Right lobe of liver (tissue), 6 donors: Measurements from ENCODE around the gene FAM184A. TPM values are rescaled to one million over a fixed set of nuclear protein-coding genes. Genes with fewer than 3 reads are reported as not detected.
"Not testable (repeated sequence)": the region's sequence is repeated elsewhere in the genome, so short reads cannot be mapped to it uniquely, and the experiment has no call there.

Source experiments
- ATAC-seq, 4 donors: fragments of 200-7000 bp; cut with Tn5 transposase; one replicate each; pipeline ENCODE4 v1.9.1; 2020; ENCODE audit warnings: mild to moderate bottlenecking in 4 of 4, moderate library complexity in 4 of 4
- DNase-seq, 3 donors: peaks; one replicate each; pipeline ENCODE4 v3.0.0-alpha.2; 2020
- H3K27ac ChIP-seq, 3 donors: fragments of 200-600 bp; one replicate each; pipeline ENCODE4 v1.8.0; 2022
- H3K27me3 ChIP-seq, 2 donors: fragments of 200-600 bp; one replicate each; pipeline ENCODE4 v1.8.0; 2022
- H3K36me3 ChIP-seq, 4 donors: fragments of 200-600 bp; sonication (generic) in 1 of 4; one replicate each; pipeline versions ENCODE4 v1.5.1 to v1.8.0; 2017 to 2022; ENCODE audit warnings: control low read depth in 1 of 4
- H3K4me1 ChIP-seq, 4 donors: fragments of 200-600 bp; sonication (generic) in 1 of 4; one replicate each; pipeline versions ENCODE4 v1.5.1 to v1.8.0; 2017 to 2022; ENCODE audit warnings: control low read depth in 1 of 4
- H3K4me3 ChIP-seq, 3 donors: fragments of 200-600 bp; one replicate each; pipeline ENCODE4 v1.8.0; 2022
- H3K9me3 ChIP-seq, 4 donors: fragments of 200-600 bp; sonication (generic) in 1 of 4; one replicate each; pipeline versions ENCODE4 v1.5.1 to v1.8.0; 2017 to 2022; ENCODE audit warnings: control low read depth in 1 of 4
- POLR2A ChIP-seq: fragments of 450-650 bp; IDR thresholded peaks from one replicate; pipeline ENCODE4 v1.6.1; 2017; ENCODE audit warnings: antibody characterized with exemption, mild to moderate bottlenecking
- WGBS: methylation state at CpG from one replicate; pipeline ENCODE4 v1.1.6; 2018; ENCODE audit warnings: low coverage, low lambda C conversion rate; ENCODE audit not compliant: insufficient coverage; ENCODE audit errors: missing lambda C conversion rate; 5-methylcytosine and 5-hydroxymethylcytosine counted together
- intact Hi-C, 2 donors: fragments of 100-400 bp; cut with DNase I; formaldehyde crosslinking; loops; one replicate each; pipeline versions ENCODE4 v1.11.2 to v1.14.1; 2022
- total RNA-seq, 6 experiments: library from RNA; depleted of rRNA in 2 of 6; stranded (reverse); fragments of >200 nt in 2 of 6; fragmentation: NEBNext Ultra II Directional in 3 of 6; extraction: Animal tissue kit (Norgen Biotek cat#: 25700) in 3 of 6; gene quantifications; one replicate each; pipeline versions ENCODE4 v1.1.0 to v1.2.4, GENCODE V29; 2016 to 2023
- TF ChIP-seq, protein P1 (sequence below), 4 donors: fragments of 200-600 bp in 3 of 4; fragments of 450-650 bp in 1 of 4; IDR thresholded peaks; one replicate each; pipeline versions ENCODE4 v1.5.1 to v1.8.0; 2016 to 2022; ENCODE audit warnings: antibody characterized with exemption in 4 of 4, mild to moderate bottlenecking in 2 of 4
- donor health status: DM: no; HTN: yes; CAD: no.
- donor health status: DM: no; HTN: no; CAD: no.
- donor health status: DM: no; HTN: no; CAD: no.
- donor health status: DM: no; HTN: yes; CAD: no.
- donor health status: DM: no; HTN: yes; CAD: no.

FAM184A gene
- total RNA-seq, 6 experiments from 2014 or later = 2.5 to 5.0 (median 3.2) TPM

DNA sequence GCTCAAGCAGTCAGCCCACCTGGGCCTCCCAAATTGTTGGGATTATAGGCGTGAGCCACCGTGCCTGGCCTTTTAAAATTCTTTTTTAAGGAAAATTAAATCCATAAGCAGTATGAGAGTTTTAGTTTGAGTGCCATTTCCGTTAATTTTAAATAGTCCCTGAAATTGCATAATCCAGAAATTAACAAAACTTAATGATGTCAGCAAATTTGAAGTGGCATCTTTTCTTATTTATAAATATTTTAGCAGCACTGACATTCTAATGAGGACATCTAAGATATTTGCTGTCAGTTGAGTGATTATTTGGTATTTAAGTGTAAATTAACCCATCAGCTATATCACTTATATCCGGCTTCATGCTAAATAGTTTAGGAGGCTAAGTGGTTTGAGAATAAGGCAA, 42.9 kb upstream of the FAM184A start:
- H3K9me3 ChIP-seq = no peaks in the 10 kb centered on the region
- no peaks in the 10 kb centered on the region for H3K4me1 ChIP-seq
- no peak overlapping the region for H3K27ac ChIP-seq
- TF ChIP-seq, protein P1, sequence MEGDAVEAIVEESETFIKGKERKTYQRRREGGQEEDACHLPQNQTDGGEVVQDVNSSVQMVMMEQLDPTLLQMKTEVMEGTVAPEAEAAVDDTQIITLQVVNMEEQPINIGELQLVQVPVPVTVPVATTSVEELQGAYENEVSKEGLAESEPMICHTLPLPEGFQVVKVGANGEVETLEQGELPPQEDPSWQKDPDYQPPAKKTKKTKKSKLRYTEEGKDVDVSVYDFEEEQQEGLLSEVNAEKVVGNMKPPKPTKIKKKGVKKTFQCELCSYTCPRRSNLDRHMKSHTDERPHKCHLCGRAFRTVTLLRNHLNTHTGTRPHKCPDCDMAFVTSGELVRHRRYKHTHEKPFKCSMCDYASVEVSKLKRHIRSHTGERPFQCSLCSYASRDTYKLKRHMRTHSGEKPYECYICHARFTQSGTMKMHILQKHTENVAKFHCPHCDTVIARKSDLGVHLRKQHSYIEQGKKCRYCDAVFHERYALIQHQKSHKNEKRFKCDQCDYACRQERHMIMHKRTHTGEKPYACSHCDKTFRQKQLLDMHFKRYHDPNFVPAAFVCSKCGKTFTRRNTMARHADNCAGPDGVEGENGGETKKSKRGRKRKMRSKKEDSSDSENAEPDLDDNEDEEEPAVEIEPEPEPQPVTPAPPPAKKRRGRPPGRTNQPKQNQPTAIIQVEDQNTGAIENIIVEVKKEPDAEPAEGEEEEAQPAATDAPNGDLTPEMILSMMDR (IDR thresholded peaks at IDR 0.05) = no peak
- H3K36me3 ChIP-seq = no peaks in the 10 kb centered on the region
- H3K27me3 ChIP-seq = no peaks in the 10 kb centered on the region
- no peak overlapping the region for H3K4me3 ChIP-seq
- intact Hi-C loops = no loop called here
- WGBS = 76% methylated on average over 3 of the region's 4 CpGs
- no peak for ATAC-seq
- no peak for DNase-seq

DNA sequence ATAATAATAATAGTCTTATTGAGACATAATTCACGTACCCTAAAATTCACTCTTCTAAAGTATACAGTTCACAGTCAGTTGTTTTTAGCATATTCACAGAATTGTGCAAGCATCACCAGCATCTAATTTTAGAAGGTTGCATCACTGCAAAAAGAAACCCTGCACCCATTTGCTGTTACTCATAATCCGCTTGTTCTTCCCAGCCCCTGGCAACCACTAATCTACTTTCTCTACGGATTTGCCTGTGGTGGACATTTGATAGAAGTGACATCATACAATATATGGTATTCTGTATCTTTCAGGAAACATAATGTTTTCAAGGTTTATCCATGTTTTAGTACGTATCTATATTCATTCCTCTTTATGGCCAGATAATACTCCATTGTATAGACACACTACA, 41.5 kb upstream of the FAM184A start:
- H3K4me1 ChIP-seq = no peaks in the 10 kb centered on the region
- TF ChIP-seq POLR2A = no peak
- TF ChIP-seq, protein P1 (IDR thresholded peaks at IDR 0.05) = no peak
- DNase-seq (no peak), ATAC-seq (peak in 1 of 4 donors; percentile 70)
- 50% methylated on average over 4 of the region's 4 CpGs for WGBS
- intact Hi-C loops = no loop called here
- H3K9me3 ChIP-seq = no peaks in the 10 kb centered on the region
- no peak overlapping the region for H3K4me3 ChIP-seq
- no peak overlapping the region for H3K27ac ChIP-seq
- H3K36me3 ChIP-seq = no peaks in the 10 kb centered on the region
- no peaks in the 10 kb centered on the region for H3K27me3 ChIP-seq

DNA sequence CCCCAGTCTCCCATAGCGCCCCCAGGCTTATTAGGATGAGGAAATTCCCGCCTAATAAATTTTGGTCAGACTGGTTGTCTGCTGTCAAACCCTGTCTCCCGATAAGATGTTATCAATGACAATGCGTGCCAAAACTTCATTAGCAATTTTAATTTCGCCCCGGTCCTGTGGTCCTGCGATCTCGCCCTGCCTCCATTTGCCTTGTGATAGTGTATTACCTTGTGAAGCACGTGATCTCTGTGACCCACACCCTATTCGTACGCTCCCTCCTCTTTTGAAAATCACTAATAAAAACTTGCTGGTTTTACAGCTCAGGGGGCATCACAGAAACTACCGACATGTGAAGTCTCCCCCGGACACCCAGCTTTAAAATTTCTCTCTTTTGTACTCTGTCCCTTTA, 40.6 kb upstream of the FAM184A start:
- ATAC-seq, H3K27me3 ChIP-seq, H3K27ac ChIP-seq, H3K9me3 ChIP-seq, H3K36me3 ChIP-seq, H3K4me1 ChIP-seq, H3K4me3 ChIP-seq, DNase-seq, intact Hi-C loops: not testable (repeated sequence)
- 75% methylated on average over 7 of the region's 13 CpGs for WGBS

DNA sequence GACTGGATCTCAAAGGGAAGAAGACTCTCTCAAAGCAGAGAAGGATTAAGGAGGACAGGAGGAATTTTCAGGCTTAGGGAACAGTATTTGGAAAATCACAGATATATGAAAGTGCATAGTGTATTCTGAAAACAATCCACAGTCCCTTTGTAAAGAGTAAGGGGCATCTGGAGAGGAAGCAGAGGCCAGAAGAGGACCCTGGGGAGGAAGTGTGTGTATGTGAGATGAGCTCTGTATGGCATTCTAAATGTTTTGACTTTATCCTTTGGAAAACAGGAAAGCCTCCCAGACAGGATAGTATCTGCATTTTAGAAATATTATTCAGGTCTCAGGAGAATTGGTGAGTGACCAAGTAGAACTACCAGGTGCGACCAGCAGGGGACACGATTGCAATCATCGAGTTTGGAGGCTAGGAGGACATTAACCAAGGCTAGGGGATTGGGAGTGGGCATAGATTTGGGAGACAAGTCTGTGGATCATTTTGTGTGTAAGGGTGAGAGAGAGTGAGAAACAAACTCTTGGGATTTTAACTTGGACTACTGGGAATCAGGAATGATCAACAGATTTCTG, 38.3 kb upstream of the FAM184A start:
- Histone ChIP-seq H3K9me3 (no peaks in the 10 kb centered on the region), H3K27me3 (no peaks in the 10 kb centered on the region), H3K27ac (no peak overlapping the region), H3K4me1 (no peaks in the 10 kb centered on the region), H3K36me3 (no peaks in the 10 kb centered on the region), H3K4me3 (no peak overlapping the region)
- intact Hi-C loops = no loop called here
- 34% methylated on average over 3 of the region's 3 CpGs for WGBS
- ATAC-seq (peak in 1 of 4 donors; percentile 60), DNase-seq (no peak)
- no peak for TF ChIP-seq POLR2A
- TF ChIP-seq, protein P1 (IDR thresholded peaks at IDR 0.05) = peak in 1 of 4 donors; percentile 6

DNA sequence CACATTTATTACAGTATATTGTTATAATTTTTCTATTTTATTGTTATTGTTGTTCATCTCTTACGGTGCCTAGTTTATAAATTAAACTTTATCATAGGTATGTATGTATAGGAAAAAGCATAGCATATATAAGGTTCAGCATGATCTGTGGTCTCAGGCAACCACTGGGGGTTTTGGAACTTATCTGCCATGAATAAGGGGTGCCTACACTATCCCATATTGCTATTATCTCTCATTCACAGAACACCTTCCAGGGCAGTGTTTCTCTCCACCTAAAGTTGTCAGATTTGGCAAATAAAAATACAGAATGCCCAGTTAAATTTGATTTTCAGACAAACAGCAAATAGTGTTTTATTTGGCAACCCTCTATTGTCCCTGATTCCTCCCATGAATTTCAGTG, 35.5 kb upstream of the FAM184A start:
- Histone ChIP-seq H3K27me3 (no peaks in the 10 kb centered on the region), H3K27ac (no peak overlapping the region), H3K4me3 (no peak overlapping the region), H3K9me3 (no peaks in the 10 kb centered on the region), H3K4me1 (no peaks in the 10 kb centered on the region), H3K36me3 (no peaks in the 10 kb centered on the region)
- WGBS = 89% methylated on average over 1 of the region's 1 CpG
- intact Hi-C loops = loop anchor here in 1 of 2 donors (5.0 kb wide), 1 partner anchor 147 kb away; no protein-coding TSS in a partner anchor
- DNase-seq = no peak
- ATAC-seq = no peak
- TF ChIP-seq, protein P1 (IDR thresholded peaks at IDR 0.05) = no peak
- no peak for TF ChIP-seq POLR2A
